Loucy (cell line): ENCODE measurements around the gene RANBP9.

ENCODE experiments used
- H2AFZ ChIP-seq: fragments of 200-600 bp; sonication (generic); 2 replicates; pipeline ENCODE4 v1.6.0; 2016; ENCODE audit warnings: antibody characterized with exemption, mild to moderate bottlenecking, low read length, moderate library complexity
- H3F3A ChIP-seq: fragments of 200-600 bp; 2 replicates; pipeline ENCODE4 v1.6.0; 2016; ENCODE audit warnings: antibody characterized with exemption, low read depth, mild to moderate bottlenecking
- H3K27me3 ChIP-seq: fragments of 200-600 bp; sonication (generic); 2 replicates; pipeline ENCODE4 v1.6.1; 2014; ENCODE audit warnings: low read length, mild to moderate bottlenecking; ENCODE audit not compliant: insufficient read depth, poor library complexity, severe bottlenecking
- H3K36me3 ChIP-seq: fragments of 200-600 bp; sonication (generic); 2 replicates; pipeline ENCODE4 v1.6.1; 2016; ENCODE audit warnings: low read length; ENCODE audit not compliant: insufficient read depth
- H3K4me1 ChIP-seq: fragments of 200-600 bp; sonication (generic); 2 replicates; pipeline ENCODE4 v1.5.1; 2014; ENCODE audit warnings: low read length, mild to moderate bottlenecking; ENCODE audit not compliant: insufficient read depth, poor library complexity, severe bottlenecking
- H3K4me2 ChIP-seq: fragments of 200-600 bp; sonication (generic); 2 replicates; pipeline ENCODE4 v1.6.0; 2014; ENCODE audit warnings: antibody characterized with exemption, low read length, low read depth, mild to moderate bottlenecking; ENCODE audit not compliant: poor library complexity, severe bottlenecking
- H3K4me3 ChIP-seq: fragments of 200-600 bp; sonication (generic); 2 replicates; pipeline ENCODE4 v1.5.1; 2014; ENCODE audit warnings: low read length, mild to moderate bottlenecking, mixed read lengths; ENCODE audit not compliant: poor library complexity, severe bottlenecking
- H3K79me2 ChIP-seq: fragments of 200-600 bp; sonication (generic); 2 replicates; pipeline ENCODE4 v1.6.1; 2014; ENCODE audit warnings: low read length; ENCODE audit not compliant: insufficient read depth
- H3K9ac ChIP-seq: fragments of 200-600 bp; sonication (generic); 2 replicates; pipeline ENCODE4 v1.6.0; 2014; ENCODE audit warnings: mild to moderate bottlenecking, low read depth, low read length, moderate library complexity; ENCODE audit not compliant: poor library complexity, severe bottlenecking
- H3K9me2 ChIP-seq: fragments of 200-600 bp; sonication (generic); replicated peaks from 2 replicates; pipeline ENCODE4 v1.6.1; 2016; ENCODE audit warnings: low read depth, low read length, mixed read lengths
- H3K9me3 ChIP-seq: fragments of 200-600 bp; sonication (generic); 2 replicates; pipeline ENCODE4 v1.6.1; 2014; ENCODE audit warnings: mild to moderate bottlenecking, antibody characterized with exemption, low read length, low read depth; ENCODE audit not compliant: insufficient read depth
- H4K20me1 ChIP-seq: fragments of 200-600 bp; sonication (generic); 2 replicates; pipeline ENCODE4 v1.6.0; 2014; ENCODE audit warnings: antibody characterized with exemption, low read length, mild to moderate bottlenecking; ENCODE audit not compliant: insufficient read depth, poor library complexity, severe bottlenecking
- EZH2phosphoT487 ChIP-seq: fragments of 200-600 bp; IDR thresholded peaks from 2 replicates; pipeline ENCODE4 v1.6.1; 2018; ENCODE audit warnings: antibody characterized with exemption, mild to moderate bottlenecking, moderate library complexity, borderline replicate concordance
- TF ChIP-seq, protein P1 (sequence below): fragments of 200-600 bp; sonication (generic); conservative IDR thresholded peaks from 2 replicates; pipeline ENCODE4 v1.5.1; 2014; ENCODE audit warnings: mild to moderate bottlenecking, antibody characterized with exemption, low read length

Gene RANBP9

DNA sequence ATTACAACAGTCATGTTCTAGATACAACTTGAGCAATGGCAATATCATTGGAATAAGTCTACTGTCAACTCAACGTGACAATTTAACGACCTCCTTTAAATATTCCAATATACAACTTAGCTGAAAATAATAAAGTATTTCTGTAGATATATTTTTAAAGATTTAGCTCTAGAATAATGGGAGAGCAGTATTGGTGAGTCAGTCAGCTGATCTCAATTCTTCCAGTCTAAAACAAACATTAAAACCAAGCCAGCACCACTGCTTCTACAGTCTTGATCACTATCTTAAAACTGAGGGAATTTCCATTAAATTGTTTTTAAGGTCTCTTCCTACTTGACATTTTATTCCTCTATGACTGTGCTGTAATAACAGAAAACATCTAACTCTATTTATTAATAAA, 58.3 kb downstream of the RANBP9 start:
- no peak overlapping the region for H3K4me2 ChIP-seq

DNA sequence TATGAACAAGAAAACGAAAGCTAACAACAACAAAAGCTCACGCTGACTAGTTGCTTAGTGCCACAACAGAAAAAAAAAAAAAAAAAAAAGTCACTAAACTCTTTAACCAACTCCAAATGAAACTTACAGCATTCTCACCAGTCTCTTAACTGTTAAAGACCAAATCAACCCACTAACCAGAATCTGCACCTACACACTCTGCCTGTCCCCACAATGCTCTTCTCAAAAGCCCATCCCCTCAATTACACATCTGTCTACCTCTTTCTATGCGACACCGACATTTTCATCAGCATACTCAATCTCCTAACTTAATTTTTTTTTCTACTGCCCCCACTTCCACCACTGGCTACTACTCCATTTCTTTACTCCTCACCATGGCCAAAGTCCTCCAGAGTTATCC, 62.2 kb downstream of the RANBP9 start:
- Histone ChIP-seq H3K9me2 (no peaks in the 10 kb centered on the region), H3K4me1 (peaks cover 12% of the 10 kb centered on the region), H3K36me3 (peaks cover 48% of the 10 kb centered on the region; the same call in 1 of the 2 replicates), H2AFZ (no peak overlapping the region), H3K27me3 (no peaks in the 10 kb centered on the region), H3K9ac (no peak overlapping the region), H3K9me3 (no peaks in the 10 kb centered on the region), H3K4me2 (no peak overlapping the region), H3F3A (0 out of 2 replicates have a peak, but pooled peaks cover 5% of the 10 kb centered on the region), H4K20me1 (no peaks in the 10 kb centered on the region), H3K79me2 (peaks cover 8% of the 10 kb centered on the region; the same call in 1 of the 2 replicates), H3K4me3 (no peak overlapping the region)
- TF ChIP-seq, protein P1, sequence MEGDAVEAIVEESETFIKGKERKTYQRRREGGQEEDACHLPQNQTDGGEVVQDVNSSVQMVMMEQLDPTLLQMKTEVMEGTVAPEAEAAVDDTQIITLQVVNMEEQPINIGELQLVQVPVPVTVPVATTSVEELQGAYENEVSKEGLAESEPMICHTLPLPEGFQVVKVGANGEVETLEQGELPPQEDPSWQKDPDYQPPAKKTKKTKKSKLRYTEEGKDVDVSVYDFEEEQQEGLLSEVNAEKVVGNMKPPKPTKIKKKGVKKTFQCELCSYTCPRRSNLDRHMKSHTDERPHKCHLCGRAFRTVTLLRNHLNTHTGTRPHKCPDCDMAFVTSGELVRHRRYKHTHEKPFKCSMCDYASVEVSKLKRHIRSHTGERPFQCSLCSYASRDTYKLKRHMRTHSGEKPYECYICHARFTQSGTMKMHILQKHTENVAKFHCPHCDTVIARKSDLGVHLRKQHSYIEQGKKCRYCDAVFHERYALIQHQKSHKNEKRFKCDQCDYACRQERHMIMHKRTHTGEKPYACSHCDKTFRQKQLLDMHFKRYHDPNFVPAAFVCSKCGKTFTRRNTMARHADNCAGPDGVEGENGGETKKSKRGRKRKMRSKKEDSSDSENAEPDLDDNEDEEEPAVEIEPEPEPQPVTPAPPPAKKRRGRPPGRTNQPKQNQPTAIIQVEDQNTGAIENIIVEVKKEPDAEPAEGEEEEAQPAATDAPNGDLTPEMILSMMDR = no peak
- no peak for TF ChIP-seq EZH2phosphoT487

More for the DNA sequence above, 58.3 kb downstream of the RANBP9 start:
- Histone ChIP-seq H3K79me2 (peaks cover 39% of the 10 kb centered on the region), H3K4me1 (peaks cover 12% of the 10 kb centered on the region), H3K4me3 (no peak overlapping the region), H3K9me3 (no peaks in the 10 kb centered on the region), H3K27me3 (no peaks in the 10 kb centered on the region), H3K36me3 (peaks cover 50% of the 10 kb centered on the region), H4K20me1 (peaks cover 6% of the 10 kb centered on the region), H2AFZ (no peak overlapping the region), H3K9me2 (no peaks in the 10 kb centered on the region), H3K9ac (no peak overlapping the region), H3F3A (0 out of 2 replicates have a peak, but pooled peaks cover 4% of the 10 kb centered on the region)
- TF ChIP-seq EZH2phosphoT487 = no peak
- TF ChIP-seq, protein P1 = no peak

DNA sequence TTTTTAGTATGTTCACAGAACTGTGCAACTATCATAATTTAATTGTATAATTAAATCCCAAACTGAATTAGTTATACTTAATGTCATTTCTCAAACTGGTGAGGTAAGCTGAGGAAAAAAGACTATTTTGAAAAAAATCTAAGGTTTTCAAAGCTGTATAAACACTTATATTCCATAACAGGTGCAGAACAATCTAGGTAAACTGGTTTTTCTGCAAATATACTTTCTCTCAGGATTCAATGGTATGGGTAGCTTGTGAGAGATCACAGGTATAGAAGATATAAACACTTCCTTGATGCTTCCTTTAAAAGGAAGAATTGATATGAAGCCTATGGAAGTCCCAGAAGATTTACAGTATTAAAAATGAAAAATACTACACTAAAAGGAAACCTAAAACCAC, 62.8 kb downstream of the RANBP9 start:
- Histone ChIP-seq H3K36me3 (peaks cover 50% of the 10 kb centered on the region; the same call in 1 of the 2 replicates), H4K20me1 (no peaks in the 10 kb centered on the region), H3K9me2 (no peaks in the 10 kb centered on the region), H3K4me1 (peaks cover 12% of the 10 kb centered on the region), H3K79me2 (peaks cover 7% of the 10 kb centered on the region; the same call in 1 of the 2 replicates), H3F3A (0 out of 2 replicates have a peak, but pooled peaks cover 5% of the 10 kb centered on the region), H3K27me3 (no peaks in the 10 kb centered on the region), H3K4me2 (no peak overlapping the region), H3K4me3 (no peak overlapping the region), H2AFZ (no peak overlapping the region), H3K9ac (no peak overlapping the region), H3K9me3 (no peaks in the 10 kb centered on the region)
- TF ChIP-seq, protein P1 = no peak
- no peak for TF ChIP-seq EZH2phosphoT487
